SJCRH30 (cell line): ENCODE data around the gene SHC3. TPM values are rescaled to one million over a fixed set of nuclear protein-coding genes. Genes with fewer than 3 reads are reported as not detected.

Source experiments
- total RNA-seq: library from RNA; depleted of rRNA; stranded (reverse); fragments of >200 nt; shearing (Covaris generic); gene quantifications from 2 replicates; pipeline ENCODE4 v1.2.3, GENCODE V29; 2014; rRNA removed

SHC3 gene
- total RNA-seq, 1 experiment from 2014 or later, result not detected

Other genes starting within 250 kb of the SHC3 start
- gene S1PR3, start 187.3 kb downstream of the SHC3 start, total RNA-seq, result not detected in 2 replicates
- 342 and 362 TPM in 2 replicates for gene CKS2, start 132.4 kb upstream of the SHC3 start, total RNA-seq
- gene SECISBP2, start 139.7 kb upstream of the SHC3 start, total RNA-seq, result 37.6 and 47.9 TPM in 2 replicates